H9 (cell line): ENCODE results near the gene OR13C8. TPM values are rescaled to one million over a fixed set of nuclear protein-coding genes. Genes with fewer than 3 reads are reported as not detected.

ENCODE experiments used
- DNase-seq: peaks from one replicate; pipeline ENCODE4 v3.0.0-alpha.2; 2017
- H2AFZ ChIP-seq: one replicate; pipeline ENCODE4 v1.6.1; 2013; ENCODE audit warnings: mild to moderate bottlenecking, low read length, control low read depth, moderate library complexity
- H2AK5ac ChIP-seq: 2 replicates; pipeline ENCODE4 v1.6.1; 2013; ENCODE audit warnings: low read length, control low read depth, mixed read lengths; ENCODE audit not compliant: insufficient read length
- H2BK120ac ChIP-seq: one replicate; pipeline ENCODE4 v1.6.1; 2013; ENCODE audit warnings: low read depth, mild to moderate bottlenecking, low read length, control low read depth, inconsistent platforms; ENCODE audit not compliant: poor library complexity, severe bottlenecking
- H2BK12ac ChIP-seq: 2 replicates; pipeline ENCODE4 v1.6.1; 2013; ENCODE audit warnings: low read length, control low read depth, mixed read lengths, low read depth; ENCODE audit not compliant: insufficient read length
- H2BK15ac ChIP-seq: 2 replicates; pipeline ENCODE4 v1.6.1; 2013; ENCODE audit warnings: low read depth, low read length, control low read depth
- H2BK20ac ChIP-seq: one replicate; pipeline ENCODE4 v1.6.1; 2013; ENCODE audit warnings: low read depth, mild to moderate bottlenecking, low read length, control low read depth, inconsistent platforms; ENCODE audit not compliant: poor library complexity, severe bottlenecking
- H2BK5ac ChIP-seq: 2 replicates; pipeline ENCODE4 v1.6.1; 2013; ENCODE audit warnings: low read length, control low read depth, mixed read lengths; ENCODE audit not compliant: insufficient read length
- H3K14ac ChIP-seq: 2 replicates; pipeline ENCODE4 v1.6.1; 2013; ENCODE audit warnings: low read length, control low read depth; ENCODE audit not compliant: insufficient read depth
- H3K18ac ChIP-seq: 2 replicates; pipeline ENCODE4 v1.6.1; 2013; ENCODE audit warnings: low read depth, mild to moderate bottlenecking, mixed read lengths, low read length, control low read depth; ENCODE audit not compliant: insufficient read length
- H3K23ac ChIP-seq: 2 replicates; pipeline ENCODE4 v1.6.1; 2013; ENCODE audit warnings: low read length, control low read depth, mixed read lengths, low read depth; ENCODE audit not compliant: insufficient read length
- H3K23me2 ChIP-seq: 2 replicates; pipeline ENCODE4 v1.6.1; 2013; ENCODE audit warnings: low read depth, mild to moderate bottlenecking, mixed read lengths, low read length, control low read depth; ENCODE audit not compliant: insufficient read length, poor library complexity, severe bottlenecking
- H3K27ac ChIP-seq: 2 replicates; pipeline ENCODE4 v1.5.1; 2013; ENCODE audit warnings: low read length, control low read depth, mixed read lengths, low read depth; ENCODE audit not compliant: insufficient read length
- H3K27me3 ChIP-seq: 2 replicates; pipeline ENCODE4 v1.6.1; 2013; ENCODE audit warnings: low read length, control low read depth, inconsistent platforms; ENCODE audit not compliant: insufficient read depth
- H3K4ac ChIP-seq: 2 replicates; pipeline ENCODE4 v1.6.1; 2013; ENCODE audit warnings: low read depth, mild to moderate bottlenecking, control low read depth, inconsistent platforms, low read length, moderate library complexity
- H3K4me1 ChIP-seq: 2 replicates; pipeline ENCODE4 v1.6.1; 2013; ENCODE audit warnings: low read length, control low read depth, inconsistent platforms; ENCODE audit not compliant: insufficient read depth
- H3K4me2 ChIP-seq: 2 replicates; pipeline ENCODE4 v1.6.1; 2013; ENCODE audit warnings: low read length, control low read depth, mixed read lengths; ENCODE audit not compliant: insufficient read length, insufficient read depth
- H3K56ac ChIP-seq: 2 replicates; pipeline ENCODE4 v1.6.1; 2013; ENCODE audit warnings: low read depth, mild to moderate bottlenecking, mixed read lengths, low read length, control low read depth; ENCODE audit not compliant: insufficient read length
- H3K79me1 ChIP-seq: 2 replicates; pipeline ENCODE4 v1.6.1; 2013; ENCODE audit warnings: low read depth, mild to moderate bottlenecking, moderate library complexity, low read length, control low read depth, inconsistent platforms; ENCODE audit not compliant: insufficient read depth, poor library complexity, severe bottlenecking
- H3K79me2 ChIP-seq: 2 replicates; pipeline ENCODE4 v1.6.1; 2013; ENCODE audit warnings: low read length, control low read depth, inconsistent platforms; ENCODE audit not compliant: insufficient read depth
- H3K9ac ChIP-seq: 2 replicates; pipeline ENCODE4 v1.6.1; 2013; ENCODE audit warnings: low read length, control low read depth, mixed read lengths; ENCODE audit not compliant: insufficient read length; ENCODE audit errors: extremely low read depth
- H3K9me3 ChIP-seq: one replicate; pipeline ENCODE4 v1.6.1; 2013; ENCODE audit warnings: low read depth, low read length, inconsistent platforms; ENCODE audit not compliant: control insufficient read depth
- H3T11ph ChIP-seq: one replicate; pipeline ENCODE4 v1.6.1; 2013; ENCODE audit warnings: mild to moderate bottlenecking, low read length, control low read depth, inconsistent platforms
- H4K20me1 ChIP-seq: one replicate; pipeline ENCODE4 v1.6.1; 2013; ENCODE audit not compliant: control insufficient read depth, insufficient read length, insufficient read depth
- H4K5ac ChIP-seq: 2 replicates; pipeline ENCODE4 v1.6.1; 2013; ENCODE audit warnings: low read depth, mild to moderate bottlenecking, mixed read lengths, low read length, control low read depth; ENCODE audit not compliant: insufficient read length
- H4K8ac ChIP-seq: replicated peaks from 2 replicates; pipeline ENCODE4 v1.6.1; 2013; ENCODE audit warnings: low read length, control low read depth, mixed read lengths, low read depth; ENCODE audit not compliant: insufficient read length
- H4K91ac ChIP-seq: 2 replicates; pipeline ENCODE4 v1.6.1; 2013; ENCODE audit warnings: low read depth, mild to moderate bottlenecking, moderate library complexity, mixed read lengths, low read length, control low read depth; ENCODE audit not compliant: insufficient read length
- H3K27ac Mint-ChIP-seq, 3 experiments: 2 replicates in 2 of 3; 3 replicates in 1 of 3; pipeline ENCODE4 v1.8.0; 2020 to 2021; ENCODE audit warnings: mixed read lengths in 3 of 3, mild to moderate bottlenecking in 1 of 3, moderate library complexity in 1 of 3
- H3K27me3 Mint-ChIP-seq: 2 replicates; pipeline ENCODE4 v1.8.0; 2021; ENCODE audit warnings: low read depth, mild to moderate bottlenecking, moderate library complexity, mixed read lengths
- H3K36me3 Mint-ChIP-seq, 3 experiments: 2 replicates in 2 of 3; 3 replicates in 1 of 3; pipeline ENCODE4 v1.8.0; 2020 to 2021; ENCODE audit warnings: low read depth in 3 of 3, mixed read lengths in 3 of 3; ENCODE audit not compliant: insufficient read depth in 1 of 3
- H3K4me1 Mint-ChIP-seq, 2 experiments: 2 replicates each; pipeline ENCODE4 v1.8.0; 2020; ENCODE audit warnings: mixed read lengths in 2 of 2
- H3K4me3 Mint-ChIP-seq, 2 experiments: 2 replicates in 1 of 2; 3 replicates in 1 of 2; pipeline ENCODE4 v1.8.0; 2020 to 2021; ENCODE audit warnings: mild to moderate bottlenecking in 2 of 2, mixed read lengths in 2 of 2, moderate library complexity in 1 of 2
- H3K9me3 Mint-ChIP-seq, 2 experiments: 2 replicates in 1 of 2; 3 replicates in 1 of 2; pipeline ENCODE4 v1.8.0; 2020; ENCODE audit warnings: mild to moderate bottlenecking in 2 of 2, mixed read lengths in 2 of 2, moderate library complexity in 1 of 2
- CTCF ChIP-seq: fragments of 200-600 bp; sonication (generic); conservative IDR thresholded peaks from 3 replicates; pipeline ENCODE4 v1.8.0; 2021; ENCODE audit warnings: antibody characterized with exemption, mild to moderate bottlenecking
- WGBS: extraction: QIAGEN DNeasy Blood & Tissue Kit; methylation state at CpG from one replicate; pipeline ENCODE4 v1.1.7; 2013; ENCODE audit warnings: missing lambda C conversion rate, low lambda C conversion rate, mixed read lengths; ENCODE audit not compliant: insufficient read length; ENCODE audit errors: extremely low coverage; 5-methylcytosine and 5-hydroxymethylcytosine counted together
- total RNA-seq: library from RNA; stranded (reverse); gene quantifications from 2 replicates; pipeline ENCODE4 v1.2.1, GENCODE V29; 2021

The OR13C8 gene
- total RNA-seq, 1 experiment from 2014 or later = not detected

- no peak overlapping the region for H3K4ac ChIP-seq
- no peaks in the 10 kb centered on the region for H3K79me2 ChIP-seq
- no peak overlapping the region for H3K9ac ChIP-seq
- TF ChIP-seq CTCF = no peak
- H3K9me3 ChIP-seq = no peaks in the 10 kb centered on the region
- H3K14ac ChIP-seq = no peak overlapping the region
- no peak overlapping the region for H3K18ac ChIP-seq
- no peaks in the 10 kb centered on the region for H3K27me3 ChIP-seq
- H3K23ac ChIP-seq = no peak overlapping the region
- H2BK15ac ChIP-seq = no peak overlapping the region
- no peaks in the 10 kb centered on the region for H3K4me1 Mint-ChIP-seq
- no peak overlapping the region for H2BK5ac ChIP-seq
- H3K27ac Mint-ChIP-seq = no peak overlapping the region
- WGBS = no CpG with 5 or more reads among the region's 2 CpGs
- H3K36me3 Mint-ChIP-seq = no peaks in the 10 kb centered on the region
- no peaks in the 10 kb centered on the region for H4K20me1 ChIP-seq
- no peak overlapping the region for H3K27ac ChIP-seq
- DNase-seq = no peak
- no peak overlapping the region for H3T11ph ChIP-seq
- H2BK20ac ChIP-seq = no peak overlapping the region
- no peak overlapping the region for H4K5ac ChIP-seq
- no peak overlapping the region for H3K4me3 Mint-ChIP-seq
- no peaks in the 10 kb centered on the region for H3K23me2 ChIP-seq
- H3K4me1 ChIP-seq = no peaks in the 10 kb centered on the region
- H3K79me1 ChIP-seq = no peaks in the 10 kb centered on the region
- H2AK5ac ChIP-seq = no peak overlapping the region
- H3K9me3 Mint-ChIP-seq = no peaks in the 10 kb centered on the region
- H3K4me2 ChIP-seq = no peak overlapping the region
- H4K8ac ChIP-seq = no peak overlapping the region
- H3K27me3 Mint-ChIP-seq = peaks cover 1% of the 10 kb centered on the region; the same call in 1 of the 2 replicates
- H2AFZ ChIP-seq = no peak overlapping the region
- H4K91ac ChIP-seq = no peak overlapping the region
- no peak overlapping the region for H2BK120ac ChIP-seq
- no peak overlapping the region for H3K56ac ChIP-seq
- H2BK12ac ChIP-seq = no peak overlapping the region
These were observed 42.2 kb downstream of the OR13C8 start for GRCh38 chr9:104611213-104611612.
